Sigmoid colon (tissue), 7 donors: ENCODE results near the gene ANKRD27. TPM values are rescaled to one million over a fixed set of nuclear protein-coding genes. Genes with fewer than 3 reads are reported as not detected.
"Not testable (repeated sequence)": the region's sequence is repeated elsewhere in the genome, so short reads cannot be mapped to it uniquely, and the experiment has no call there.

Source experiments
- DNase-seq: peaks from one replicate; pipeline ENCODE4 v3.0.0-alpha.2; 2019
- H3K27ac ChIP-seq, 4 donors: fragments of 200-600 bp; sonication (generic); one replicate each; pipeline ENCODE4 v1.5.1; 2016 to 2019; ENCODE audit warnings: mild to moderate bottlenecking in 1 of 4
- H3K27me3 ChIP-seq, 3 donors: fragments of 200-600 bp; sonication (generic); one replicate each; pipeline ENCODE4 v1.5.1; 2019; ENCODE audit warnings: mild to moderate bottlenecking in 1 of 3
- H3K36me3 ChIP-seq, 4 donors: fragments of 200-600 bp; sonication (generic); one replicate each; pipeline ENCODE4 v1.5.1; 2016 to 2019
- H3K4me1 ChIP-seq, 4 donors: fragments of 200-600 bp; sonication (generic); one replicate each; pipeline ENCODE4 v1.5.1; 2017 to 2019
- H3K4me3 ChIP-seq, 4 donors: fragments of 200-600 bp; sonication (generic); one replicate each; pipeline ENCODE4 v1.5.1; 2017 to 2019; ENCODE audit warnings: mild to moderate bottlenecking in 2 of 4, moderate library complexity in 1 of 4
- H3K9me3 ChIP-seq, 4 donors: fragments of 200-600 bp in 3 of 4; sonication (generic) in 3 of 4; one replicate each; pipeline versions ENCODE4 v1.5.1 to v1.6.1; 2013 to 2019
- CTCF ChIP-seq, 4 experiments: fragments of 450-650 bp in 3 of 4; fragments of 200-600 bp in 1 of 4; IDR thresholded peaks; one replicate each; pipeline ENCODE4 v1.5.1; 2016 to 2019; ENCODE audit warnings: antibody characterized with exemption in 4 of 4, mild to moderate bottlenecking in 3 of 4, moderate library complexity in 2 of 4
- EP300 ChIP-seq, 4 donors: sonication (generic); formaldehyde crosslinking; IDR thresholded peaks; one replicate each; pipeline ENCODE4 v1.6.1; 2017; ENCODE audit warnings: antibody characterized with exemption in 4 of 4
- POLR2A ChIP-seq, 2 donors: fragments of 450-650 bp; IDR thresholded peaks; one replicate each; pipeline ENCODE4 v1.6.1; 2016; ENCODE audit warnings: antibody characterized with exemption in 2 of 2, mild to moderate bottlenecking in 2 of 2, moderate library complexity in 2 of 2
- POLR2AphosphoS5 ChIP-seq, 4 donors: sonication (generic); formaldehyde crosslinking; IDR thresholded peaks; one replicate each; pipeline ENCODE4 v1.6.1; 2017; ENCODE audit warnings: antibody characterized with exemption in 4 of 4
- WGBS, 2 donors: extraction: QIAGEN DNeasy Blood & Tissue Kit; methylation state at CpG; one replicate each; pipeline ENCODE4 v1.1.7; 2013; 5-methylcytosine and 5-hydroxymethylcytosine counted together
- intact Hi-C: fragments of 100-400 bp; cut with DNase I; formaldehyde crosslinking; loops from one replicate; pipeline ENCODE4 v1.15.1; 2023
- polyA plus RNA-seq, 3 donors: library from polyadenylated mRNA; stranded (reverse); fragments of 200-250 nt; gene quantifications; one replicate each; pipeline ENCODE4 v1.2.3, GENCODE V29; 2013
- total RNA-seq, 4 donors: library from RNA; depleted of rRNA; stranded (reverse); fragments of >200 nt; gene quantifications; one replicate each; pipeline ENCODE4 v1.1.0, GENCODE V29; 2016
- donor health status: healthy with polysubstance abuse.
- donor health status: Bipolar disorder and iron deficiency.
- donor health status: healthy.

The ANKRD27 gene
- total and polyA plus RNA-seq, 7 donors = 13.8 to 48.5 (median 34.1) TPM

GRCh38 chr19:32595491-32595890 lies 79.5 kb downstream of the ANKRD27 start:
- TF ChIP-seq EP300 (IDR thresholded peaks at IDR 0.05) (no peak), POLR2AphosphoS5 (IDR thresholded peaks at IDR 0.05) (no peak), POLR2A (IDR thresholded peaks at IDR 0.05) (no peak), CTCF (IDR thresholded peaks at IDR 0.05) (no peak)
- H3K27ac ChIP-seq = no peak overlapping the region
- no peak overlapping the region for H3K4me3 ChIP-seq
- DNase-seq = no peak
- no peaks in the 10 kb centered on the region for H3K27me3 ChIP-seq
- intact Hi-C loops = no loop called here
- no peaks in the 10 kb centered on the region for H3K4me1 ChIP-seq
- H3K36me3 ChIP-seq = peaks cover 19 to 66% (median 41%) of the 10 kb centered on the region in 4 donors
- WGBS, 2 donors = 96 to 98% methylated on average over 6 of the region's 6 CpGs
- H3K9me3 ChIP-seq = no peaks in the 10 kb centered on the region

- DNase-seq = no peak
- H3K9me3 ChIP-seq = no peaks in the 10 kb centered on the region
- intact Hi-C loops = no loop called here
- no peak overlapping the region for H3K27ac ChIP-seq
- H3K36me3 ChIP-seq = peaks cover 19 to 58% (median 39%) of the 10 kb centered on the region in 4 donors
- no peaks in the 10 kb centered on the region for H3K27me3 ChIP-seq
- no peaks in the 10 kb centered on the region for H3K4me1 ChIP-seq
- TF ChIP-seq POLR2A (IDR thresholded peaks at IDR 0.05) = no peak
- TF ChIP-seq EP300 (IDR thresholded peaks at IDR 0.05) = no peak
- no peak for TF ChIP-seq POLR2AphosphoS5 (IDR thresholded peaks at IDR 0.05)
- TF ChIP-seq CTCF (IDR thresholded peaks at IDR 0.05) = no peak
- WGBS, 2 donors = 92 to 93% methylated on average over 2 of the region's 2 CpGs
- H3K4me3 ChIP-seq = no peak overlapping the region
Observed at GRCh38 chr19:32594021-32594420, 81.0 kb downstream of the ANKRD27 start.

GRCh38 chr19:32587747-32588504 lies 87.1 kb downstream of the ANKRD27 start:
- not testable (repeated sequence) for H3K4me3 ChIP-seq, H3K27me3 ChIP-seq, DNase-seq, H3K9me3 ChIP-seq, H3K4me1 ChIP-seq, H3K27ac ChIP-seq
- WGBS, 2 donors = 93% methylated on average over 5 to 6 of the region's 8 CpGs
- intact Hi-C loops = loop anchor here (10.0 kb wide), 1 partner anchor 623 kb away; no protein-coding TSS in a partner anchor
- H3K36me3 ChIP-seq = peaks cover 0 to 44% (median 0%) of the 10 kb centered on the region in 4 donors

- TF ChIP-seq EP300 (IDR thresholded peaks at IDR 0.05) (no peak), CTCF (IDR thresholded peaks at IDR 0.05) (no peak), POLR2A (IDR thresholded peaks at IDR 0.05) (no peak), POLR2AphosphoS5 (IDR thresholded peaks at IDR 0.05) (no peak)
- peaks cover 0 to 16% (median 12%) of the 10 kb centered on the region in 4 donors for H3K4me1 ChIP-seq
- peak overlapping the region; percentile 72 to 82 (median 77) for H3K4me3 ChIP-seq
- intact Hi-C loops = loop anchor here (2.0 to 10.0 kb wide), 5 partner anchors 96 to 1229 kb away; partner anchors contain the start of genes ANKRD27 and RGS9BP
- 2 to 3% methylated on average over 27 of the region's 27 CpGs for WGBS, 2 donors
- H3K9me3 ChIP-seq = no peaks in the 10 kb centered on the region
- peaks cover 0 to 39% (median 0%) of the 10 kb centered on the region in 4 donors for H3K36me3 ChIP-seq
- no peaks in the 10 kb centered on the region for H3K27me3 ChIP-seq
- H3K27ac ChIP-seq = peak overlapping the region; percentile 86 to 94 (median 90)
- no peak for DNase-seq
Observed at GRCh38 chr19:32581705-32582179, 93.2 kb downstream of the ANKRD27 start.

GRCh38 chr19:32580901-32581704 lies 93.9 kb downstream of the ANKRD27 start, which contains the start of gene PDCD5:
PDCD5 (plus strand) TSS chr19:32581190; CDS start chr19:32581262, 72 bp downstream.
- intact Hi-C loops = loop anchor here (2.0 to 10.0 kb wide), 5 partner anchors 96 to 1229 kb away; partner anchors contain the start of genes ANKRD27 and RGS9BP
- H3K27me3 ChIP-seq = no peaks in the 10 kb centered on the region
- peak within 1 kb of the TSS; percentile 86 to 94 (median 90) for H3K27ac ChIP-seq
- H3K36me3 ChIP-seq = peaks cover 0 to 33% (median 0%) of the 10 kb centered on the region in 4 donors
- peak; percentile 97 for DNase-seq
- TF ChIP-seq POLR2A (IDR thresholded peaks at IDR 0.05) (peak; percentile 21 to 28), CTCF (IDR thresholded peaks at IDR 0.05) (no peak), POLR2AphosphoS5 (IDR thresholded peaks at IDR 0.05) (peak; percentile 80 to 95 (median 87))
- peak within 1 kb of the TSS; percentile 72 to 82 (median 77) for H3K4me3 ChIP-seq
- peaks cover 0 to 16% (median 12%) of the 10 kb centered on the region in 4 donors for H3K4me1 ChIP-seq
- H3K9me3 ChIP-seq = no peaks in the 10 kb centered on the region
- WGBS, 2 donors = 0 to 1% methylated on average over 81 of the region's 81 CpGs
